AML-193 (cell line): ENCODE measurements around the gene FBXW7.
"Not testable (repeated sequence)": the region's sequence is repeated elsewhere in the genome, so short reads cannot be mapped to it uniquely, and the experiment has no call there.

Experiments
- DNase-seq, 2 experiments: peaks; one replicate each; lab custom pipeline; 2025; lab: John Stamatoyannopoulos, UW

The FBXW7 gene

DNA sequence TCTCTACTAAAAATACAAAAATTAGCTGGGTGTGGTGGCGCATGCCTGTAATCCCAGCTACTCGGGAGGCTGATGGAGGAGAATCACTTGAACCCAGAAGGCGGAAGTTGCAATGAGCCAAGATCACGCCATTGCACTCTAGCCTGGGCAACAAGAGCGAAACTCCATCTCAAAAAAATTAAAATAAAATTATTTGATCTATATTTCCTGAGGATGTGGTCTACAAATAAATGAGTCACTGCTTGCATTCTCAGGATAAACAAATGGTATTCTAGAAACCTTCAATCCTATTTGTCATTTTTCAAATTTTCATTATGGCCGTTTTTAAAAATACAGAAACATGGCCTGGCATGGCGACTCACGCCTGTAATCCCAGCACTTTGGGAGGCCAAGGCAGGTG is 8.6 kb upstream of the FBXW7 start:
- not testable (repeated sequence) for DNase-seq

DNA sequence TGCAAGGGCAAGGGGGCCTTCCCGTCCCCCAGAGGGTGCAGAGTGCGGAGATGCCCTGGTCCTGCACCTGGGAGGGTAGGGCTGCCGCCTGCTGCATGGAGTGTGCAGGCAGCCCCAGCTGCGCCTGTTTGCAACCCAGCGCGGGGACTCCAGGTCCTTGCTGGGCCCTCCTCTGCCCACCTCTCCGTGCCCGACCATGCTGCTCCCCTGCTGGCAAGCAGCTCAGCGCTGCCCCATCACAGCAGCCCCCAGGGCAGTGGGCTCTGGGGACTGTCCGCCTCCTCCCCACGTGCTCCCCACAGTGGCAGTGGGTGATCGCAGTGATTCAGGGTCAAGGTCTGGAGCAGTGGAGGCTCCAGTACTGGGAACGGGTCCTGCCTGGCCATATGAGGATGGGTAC is 5.0 kb upstream of the FBXW7 start:
- DNase-seq = no peak

DNA sequence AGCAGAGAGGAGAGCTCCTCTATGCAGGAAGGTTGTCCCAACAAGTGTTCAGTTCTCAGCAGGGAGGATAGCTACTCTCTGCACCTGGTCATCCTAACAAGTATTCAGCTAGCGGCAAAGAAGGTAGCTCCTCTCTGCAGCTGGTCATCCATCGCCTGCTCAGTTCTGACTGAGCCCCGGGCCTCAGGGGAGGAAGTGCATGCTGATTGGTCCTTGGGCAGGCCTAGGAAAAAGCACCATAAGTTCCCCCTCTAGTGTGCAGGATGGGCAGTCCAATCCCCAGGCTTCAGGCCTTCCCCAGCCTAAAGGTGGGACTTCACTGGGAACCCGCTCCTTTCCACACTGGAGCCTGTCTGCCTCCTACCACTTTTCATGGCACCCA is 4.4 kb upstream of the FBXW7 start:
- DNase-seq = no peak

DNA sequence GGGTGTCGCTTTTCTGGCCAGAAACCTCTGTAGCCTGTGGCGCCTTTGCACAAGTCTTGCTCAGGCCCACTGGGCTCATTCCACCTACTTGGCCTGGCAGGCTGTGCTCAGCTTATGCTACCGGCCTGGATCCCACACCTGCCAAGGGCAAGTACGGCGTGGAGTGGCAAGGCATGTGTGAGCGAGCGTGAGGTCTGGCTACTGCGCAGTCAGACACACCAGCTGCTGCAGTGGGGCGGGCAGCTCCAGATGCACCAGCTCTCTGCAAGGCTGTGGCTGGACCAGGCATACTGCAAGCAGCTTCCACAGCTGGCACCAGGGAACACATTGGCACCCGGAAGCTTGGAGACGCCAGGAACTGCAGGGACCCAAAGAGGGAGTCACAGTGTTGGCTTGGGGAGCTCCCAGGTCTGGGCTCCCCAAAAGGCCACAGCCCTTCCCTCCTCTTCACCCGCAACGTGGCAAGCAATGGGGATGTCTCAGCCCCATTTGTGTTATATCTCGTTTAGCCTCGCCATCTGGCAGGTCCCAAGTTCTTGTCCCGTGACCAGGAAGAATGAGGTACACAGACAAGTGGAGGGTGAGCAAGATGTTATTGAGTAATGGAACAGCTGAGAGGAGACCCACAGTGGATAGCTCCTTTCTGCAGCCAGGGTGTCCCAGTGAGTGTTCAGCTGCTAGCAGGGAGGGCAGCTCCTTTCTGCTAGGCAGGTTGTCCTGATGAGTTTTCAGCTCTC is 3.8 kb upstream of the FBXW7 start:
- no peak for DNase-seq

DNA sequence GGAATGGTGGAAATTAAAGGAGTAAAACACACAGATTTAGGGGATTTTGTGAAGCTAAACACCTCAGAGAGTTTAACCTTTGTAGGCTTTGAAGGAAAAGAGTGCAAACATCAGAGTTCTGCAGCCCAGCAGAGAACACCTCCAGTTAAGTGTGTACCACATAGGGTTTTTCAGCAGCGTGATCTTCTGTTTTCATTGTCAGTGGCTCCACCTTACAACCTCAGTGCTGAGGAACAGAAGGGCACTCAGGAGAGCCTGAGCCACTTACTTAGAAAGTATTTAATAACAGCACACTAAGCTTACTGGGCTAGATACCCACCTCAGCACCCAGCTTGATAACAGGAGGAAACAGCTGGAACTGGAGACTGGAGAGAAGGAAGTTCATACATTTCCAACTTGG is 2.0 kb upstream of the FBXW7 start:
- DNase-seq = no peak

DNA sequence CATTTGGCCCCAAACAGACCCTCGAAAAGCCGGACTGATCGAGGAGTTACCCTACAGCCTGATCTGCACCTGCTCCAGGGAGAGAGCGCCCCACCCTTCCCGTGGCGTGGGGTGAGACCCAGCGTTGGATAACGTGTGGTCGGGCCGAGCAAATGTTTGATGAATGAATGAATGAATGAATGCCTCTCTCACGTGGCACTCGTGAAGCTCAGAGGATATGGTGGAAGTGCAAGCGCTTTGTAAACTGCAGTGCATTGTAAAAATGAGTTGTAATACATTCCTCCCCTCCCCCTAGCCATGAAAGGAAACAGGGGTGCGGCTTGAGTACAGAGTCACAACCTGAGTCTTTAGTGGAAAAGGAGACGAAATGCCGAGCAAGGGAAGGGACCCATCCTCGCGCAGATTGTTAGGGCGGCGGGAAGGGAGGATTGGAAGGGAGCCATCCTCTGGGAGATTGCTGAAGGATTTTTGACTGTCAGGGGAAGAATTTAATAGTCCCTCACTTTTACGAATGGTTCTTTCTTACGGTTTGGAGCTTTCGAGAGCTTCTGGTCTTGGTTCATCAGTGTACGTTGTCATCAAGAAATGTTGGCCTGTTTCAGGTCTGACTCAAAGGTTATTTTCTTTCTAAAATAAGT is 772 bp upstream of the FBXW7 start:
- DNase-seq = peak; percentile 55 to 58

DNA sequence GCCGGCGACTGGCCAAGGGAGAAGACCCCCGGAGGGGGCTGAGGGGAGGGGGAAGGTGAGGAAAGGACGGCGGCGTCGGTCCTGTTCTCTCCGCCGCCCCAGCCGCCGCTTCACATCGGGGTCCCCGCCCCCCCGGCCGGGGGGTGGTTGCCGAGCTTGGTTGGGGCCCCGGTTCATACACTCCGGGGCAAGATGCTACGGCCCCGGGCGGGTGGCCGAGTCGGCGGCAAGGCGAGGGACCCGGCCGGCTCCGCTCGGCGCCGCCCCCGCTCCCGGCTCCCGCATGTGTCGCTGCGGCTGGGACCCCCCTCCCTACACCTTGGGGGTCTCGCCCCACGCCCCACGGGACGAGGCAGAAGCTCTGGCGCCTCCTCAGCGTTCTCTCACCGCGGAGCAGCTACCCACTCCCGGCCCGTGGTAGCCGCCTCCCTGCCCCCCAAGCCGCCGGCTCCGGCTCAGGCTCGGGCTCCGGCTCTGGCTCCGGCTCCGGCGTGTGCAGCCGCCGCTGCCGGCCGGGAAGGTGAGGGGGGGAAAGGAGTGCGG is 461 bp downstream of the FBXW7 start:
- no peak for DNase-seq

DNA sequence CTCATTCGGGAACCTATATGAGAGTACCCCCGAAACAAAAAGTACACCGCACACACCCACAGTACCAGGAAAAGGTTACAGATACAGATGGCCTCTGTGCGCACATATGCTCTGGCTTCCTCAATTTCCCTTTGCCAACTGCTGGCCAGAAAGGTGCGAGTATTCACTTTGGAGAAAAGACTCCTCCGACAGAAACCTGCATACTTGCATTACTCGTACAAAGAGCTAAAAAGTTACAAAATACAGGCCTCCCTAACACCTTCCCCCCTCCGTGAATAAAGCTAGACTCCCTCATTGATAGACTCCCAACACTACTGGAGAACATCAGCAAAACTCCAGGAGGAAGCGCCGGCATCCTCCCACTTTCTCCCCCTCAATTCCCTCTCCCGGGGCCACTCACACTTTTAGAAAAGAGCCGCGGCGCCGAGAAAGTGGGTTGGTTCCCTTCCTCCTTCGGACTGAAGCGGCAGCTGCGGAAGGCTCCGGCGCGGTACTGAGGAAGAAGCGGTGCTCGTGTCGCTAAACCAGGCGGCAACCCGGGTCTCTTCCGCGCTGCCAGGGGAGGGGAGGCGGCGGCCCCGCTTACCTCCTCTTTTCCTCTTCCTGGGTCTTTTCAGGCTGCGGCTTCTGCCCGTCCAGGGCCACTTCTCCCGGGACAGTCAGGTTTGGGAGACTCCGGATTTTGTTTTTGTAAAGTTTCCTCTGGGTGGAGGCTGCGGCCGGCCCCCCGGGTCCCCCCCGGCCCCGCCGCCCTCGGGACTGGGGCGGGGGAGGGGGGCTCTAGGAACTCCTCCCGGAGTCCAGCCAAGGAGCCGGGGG is 1.1 kb downstream of the FBXW7 start:
- DNase-seq = peak; percentile 32 to 35

DNA sequence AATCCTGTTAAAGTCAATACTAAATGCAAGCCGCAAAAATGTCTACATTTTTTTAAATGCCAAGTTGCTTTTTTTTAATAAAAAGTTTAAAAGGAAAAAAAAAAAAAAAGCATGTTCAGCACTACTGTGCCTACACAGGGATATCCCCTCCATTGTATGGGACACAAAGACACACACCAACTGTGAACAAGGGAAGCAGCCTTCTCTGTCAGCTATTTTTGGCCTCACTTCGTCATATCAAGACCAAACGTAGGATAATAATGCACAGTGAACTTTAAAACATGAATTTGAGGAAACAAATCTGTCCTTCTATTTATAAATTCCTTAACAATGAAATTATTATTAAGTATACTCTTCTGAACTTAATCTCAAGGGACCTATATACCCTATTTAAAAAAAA is 4.4 kb downstream of the FBXW7 start:
- no peak for DNase-seq

DNA sequence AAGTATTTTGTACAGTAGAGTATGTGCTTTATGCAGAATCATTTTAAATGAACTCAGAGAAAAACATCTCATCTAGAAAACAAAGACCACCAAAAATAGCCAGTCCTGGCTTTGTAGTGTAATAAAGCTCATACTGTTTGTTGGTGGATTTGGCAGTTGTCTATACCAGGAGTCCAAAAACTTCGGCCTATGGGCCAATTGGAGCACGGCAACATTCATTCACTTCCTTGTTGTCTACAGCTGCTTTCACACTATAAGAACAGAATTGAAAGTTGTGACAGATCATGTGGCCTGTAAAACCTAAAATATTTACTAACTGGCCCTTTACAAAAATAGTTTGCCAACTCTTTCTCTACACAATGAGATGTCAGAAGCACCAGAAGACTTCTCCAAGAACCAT is 5.3 kb downstream of the FBXW7 start:
- DNase-seq = no peak

DNA sequence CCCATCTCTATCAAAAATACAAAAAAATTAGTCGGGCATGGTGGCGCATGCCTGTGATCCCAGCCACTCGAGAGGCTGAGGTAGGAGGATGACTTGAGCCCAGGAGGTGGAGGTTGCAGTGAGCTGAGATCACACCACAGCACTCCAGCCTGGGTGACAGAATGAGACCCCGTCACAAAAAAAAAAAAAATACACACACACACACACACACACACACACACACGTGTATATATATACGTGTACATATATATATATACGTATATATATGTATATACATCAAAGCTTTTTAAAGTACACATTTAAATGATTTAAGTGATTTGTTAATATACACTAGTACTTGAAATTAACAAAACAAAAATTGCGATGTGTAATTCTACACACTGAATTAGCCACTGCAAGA is 6.0 kb downstream of the FBXW7 start:
- no peak for DNase-seq

DNA sequence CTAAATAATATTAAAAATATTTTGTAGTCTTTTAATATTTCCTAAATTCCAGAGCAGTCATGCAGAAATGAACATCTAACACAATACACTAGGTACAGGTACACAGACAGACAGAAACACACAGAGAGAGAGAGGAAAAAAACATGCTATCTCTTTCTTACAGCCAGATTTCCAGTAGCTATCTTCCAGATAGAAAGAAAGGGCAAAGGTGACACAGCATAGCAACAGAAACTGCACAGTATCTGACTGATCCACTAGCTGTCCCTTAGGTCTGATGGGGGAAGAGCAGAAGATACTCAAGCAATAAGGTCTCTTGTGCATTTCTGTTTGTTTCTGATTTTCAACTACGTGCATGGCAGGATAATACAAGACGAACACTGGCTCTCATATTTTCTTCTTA is 7.8 kb downstream of the FBXW7 start:
- no peak for DNase-seq

DNA sequence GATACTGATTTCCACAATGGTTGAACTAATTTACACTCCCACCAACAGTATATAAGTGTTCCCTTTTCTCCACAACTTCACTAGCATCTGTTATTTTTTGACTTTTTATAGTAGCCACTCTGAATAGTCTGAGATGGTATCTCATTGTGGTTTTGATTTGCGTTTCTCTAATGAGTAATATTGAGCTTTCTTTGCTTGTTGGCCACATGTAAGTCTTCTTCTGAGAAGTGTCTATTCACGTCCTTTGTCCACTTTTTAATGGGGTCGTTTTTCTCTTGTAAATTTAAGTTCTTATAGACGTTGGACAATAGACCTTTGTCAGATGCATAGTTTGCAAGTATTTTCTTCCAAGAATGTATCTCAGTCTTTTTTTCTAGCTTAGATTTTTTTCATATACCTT is 10.0 kb downstream of the FBXW7 start:
- DNase-seq = no peak

DNA sequence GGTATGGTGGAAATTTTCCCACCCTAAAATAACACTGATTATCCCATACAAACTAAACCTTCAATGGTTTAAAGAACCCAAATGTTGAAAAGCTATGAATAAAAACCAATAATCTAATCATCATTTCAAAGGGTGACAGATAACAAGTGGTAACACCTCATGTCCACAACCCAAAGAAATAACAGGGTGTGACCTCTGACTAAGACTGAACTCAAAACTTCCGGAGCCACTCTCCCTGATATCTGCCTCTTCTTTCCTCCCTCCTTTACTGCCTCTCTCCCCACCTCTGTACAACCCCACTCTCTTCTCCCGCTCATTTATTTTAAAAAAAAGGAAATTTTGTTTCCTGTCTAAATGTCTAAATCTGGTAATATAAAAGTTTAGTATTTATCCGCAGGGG is 11.5 kb downstream of the FBXW7 start:
- DNase-seq = no peak

DNA sequence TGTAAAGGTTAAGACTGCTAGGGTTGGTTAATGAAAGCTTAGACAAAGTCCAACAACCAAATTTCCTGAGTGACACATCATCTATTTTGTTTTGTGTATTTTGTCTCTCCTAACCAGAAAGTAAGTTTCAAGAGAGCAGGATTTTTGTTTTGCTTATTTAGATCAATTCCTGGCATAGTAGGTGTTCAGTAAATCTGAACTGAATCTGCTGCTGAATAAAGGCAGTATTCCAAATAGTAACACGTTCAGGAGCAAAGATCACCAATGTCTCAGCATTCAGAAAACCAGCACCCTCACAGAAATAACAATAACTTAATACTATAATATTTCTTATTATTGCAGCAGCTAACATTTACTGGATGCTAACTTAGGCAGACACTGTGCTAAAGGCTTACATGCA is 12.2 kb downstream of the FBXW7 start:
- no peak for DNase-seq

DNA sequence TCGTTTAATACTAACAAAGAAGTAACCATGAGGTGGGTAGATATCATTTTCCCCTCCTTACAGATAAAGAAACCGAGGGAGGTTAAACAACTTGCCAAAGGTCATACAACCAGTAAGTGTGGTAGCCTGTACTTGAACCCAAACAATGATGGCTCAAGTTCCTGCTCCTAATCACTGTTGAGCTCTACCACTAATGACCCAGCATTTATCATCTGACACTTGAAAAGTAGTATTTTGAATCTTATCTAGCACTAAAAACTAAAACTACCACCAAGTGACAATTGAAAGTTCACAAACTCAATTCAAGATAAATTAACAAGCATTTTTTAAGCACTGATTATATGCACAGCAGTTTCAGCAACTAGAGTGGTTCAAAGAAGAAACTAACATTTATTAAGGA is 13.1 kb downstream of the FBXW7 start:
- no peak for DNase-seq

DNA sequence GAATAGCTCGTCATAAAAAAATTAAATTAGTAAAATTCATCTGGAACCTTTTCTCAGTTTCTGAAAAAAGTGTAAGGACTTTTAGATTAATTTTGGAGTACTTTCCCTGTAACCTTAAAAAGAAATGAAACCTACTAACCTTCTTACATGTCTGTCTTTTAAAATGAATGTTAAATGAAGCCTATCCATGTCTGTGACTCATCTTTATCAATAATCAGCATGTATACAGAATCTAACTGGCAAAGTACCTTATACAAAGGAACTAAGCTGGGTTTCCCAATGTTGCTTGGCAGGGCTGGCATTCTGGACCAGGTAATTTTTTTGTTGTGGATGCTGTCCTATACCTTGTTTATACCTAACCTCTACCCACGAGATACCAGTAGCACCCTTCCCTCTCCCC is 13.6 kb downstream of the FBXW7 start:
- DNase-seq = no peak

DNA sequence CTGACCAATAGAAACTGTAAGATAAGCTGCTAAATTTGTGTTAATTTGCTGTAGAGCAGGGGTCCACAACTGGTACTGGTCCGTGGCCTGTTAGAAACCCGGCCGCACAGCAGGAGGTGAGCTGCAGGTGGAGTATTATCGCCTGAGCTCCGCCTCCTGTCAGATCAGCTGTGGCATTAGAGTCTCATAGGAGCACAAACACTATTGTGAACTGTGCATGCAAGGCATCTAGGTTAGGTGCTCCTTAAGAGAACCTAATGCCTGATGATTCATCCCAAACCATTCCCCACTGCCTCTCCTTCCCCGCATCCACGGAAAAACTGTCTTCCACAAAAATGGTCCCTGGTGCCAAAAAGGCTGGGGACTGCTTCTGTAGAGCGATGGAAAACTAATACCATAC is 19.7 kb downstream of the FBXW7 start:
- no peak for DNase-seq

DNA sequence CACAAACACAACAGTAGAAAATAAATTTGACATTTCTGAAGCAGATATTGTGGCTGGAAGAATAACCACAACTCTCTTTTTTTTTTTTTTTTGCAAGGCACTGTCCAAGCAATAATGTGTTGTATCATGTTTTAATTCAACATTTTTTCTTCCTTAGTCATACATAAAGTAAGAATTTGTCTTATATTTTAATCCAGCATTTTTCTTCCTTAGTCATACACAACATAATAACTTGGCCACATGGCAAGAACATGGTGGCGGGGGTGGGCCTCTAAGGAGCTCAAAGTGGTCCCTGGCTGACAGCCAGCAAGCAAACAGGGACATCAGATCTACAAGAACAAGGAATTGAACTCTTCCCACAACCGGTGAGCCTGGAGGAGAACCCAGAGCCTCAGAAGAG is 20.2 kb downstream of the FBXW7 start:
- no peak for DNase-seq

DNA sequence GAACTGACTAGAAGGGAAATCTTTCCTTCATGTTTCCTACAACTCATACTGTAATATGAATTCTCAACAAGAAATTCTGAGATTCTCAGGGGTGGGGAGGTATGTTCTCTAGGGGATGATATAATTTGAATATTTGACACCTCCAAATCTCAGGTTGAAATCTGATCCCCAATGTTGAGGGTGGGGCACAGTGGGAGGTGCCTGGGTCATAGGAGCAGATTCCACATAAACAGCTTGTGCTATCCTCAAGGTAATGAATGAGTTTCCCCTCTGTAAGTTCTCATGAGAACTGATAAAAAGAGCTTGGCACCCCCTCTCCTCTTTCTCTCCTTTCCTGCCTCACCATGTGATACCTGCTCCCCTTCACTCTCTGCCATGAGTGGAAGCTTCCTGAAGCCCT is 21.5 kb downstream of the FBXW7 start:
- DNase-seq = no peak

DNA sequence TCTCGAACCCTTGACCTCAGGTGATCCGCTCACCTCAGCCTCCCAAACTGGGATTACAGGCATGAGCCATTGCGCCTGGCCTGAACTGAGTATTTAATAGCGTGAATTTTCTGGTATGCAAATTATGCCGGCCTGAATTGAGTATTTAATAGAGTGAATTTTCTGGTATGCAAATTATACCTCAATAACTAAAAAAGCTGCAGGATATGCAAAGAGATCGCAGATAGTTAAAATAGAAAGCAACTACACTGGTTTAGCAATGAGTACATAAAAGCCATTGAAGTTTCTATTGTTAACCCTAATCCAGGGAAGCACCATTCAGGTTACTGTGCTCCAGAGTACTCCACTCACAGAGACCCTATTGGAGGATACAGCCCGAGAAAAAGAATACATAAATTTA is 22.8 kb downstream of the FBXW7 start:
- no peak for DNase-seq

DNA sequence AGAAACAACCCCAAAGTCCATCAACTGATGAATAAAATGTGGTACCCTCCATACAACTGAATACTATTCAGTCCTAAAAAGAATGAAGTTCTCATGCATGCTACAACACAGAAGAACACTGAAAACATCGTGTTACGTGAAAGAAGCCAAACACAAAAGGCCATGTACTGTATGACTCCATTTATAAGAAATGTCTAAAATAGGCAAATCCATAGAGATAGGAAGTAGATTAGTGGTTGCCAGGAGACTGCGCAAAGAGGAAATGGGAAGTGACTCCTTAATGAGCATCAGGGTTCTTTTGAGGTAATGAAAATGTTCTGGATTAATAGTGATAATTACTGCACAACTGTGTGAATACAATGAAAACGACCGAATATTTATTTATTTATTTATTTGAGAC is 23.4 kb downstream of the FBXW7 start:
- no peak for DNase-seq
